SK-N-SH treated with all-trans-retinoic acid at 6 μM for 48 hours (cell line): ENCODE results near the gene SPINK4.

Experiments used
- ARNTL ChIP-seq: fragments of 450-650 bp; formaldehyde crosslinking; IDR thresholded peaks from 2 replicates; pipeline ENCODE4 v1.5.0; 2020; ENCODE audit warnings: low read depth, mild to moderate bottlenecking, moderate library complexity, borderline replicate concordance
- BACH2 ChIP-seq: fragments of 250-450 bp; sonication (Bioruptor Pico); IDR thresholded peaks from 2 replicates; pipeline ENCODE4 v1.9.0; 2021; ENCODE audit warnings: mild to moderate bottlenecking, borderline replicate concordance
- CREB5 ChIP-seq: fragments of 250-450 bp; sonication (Bioruptor Pico); IDR thresholded peaks from 2 replicates; pipeline ENCODE4 v1.5.1; 2020; ENCODE audit warnings: low read depth, mild to moderate bottlenecking, moderate library complexity
- ZNF565 ChIP-seq: fragments of 450-650 bp; formaldehyde crosslinking; conservative IDR thresholded peaks from 2 replicates; pipeline ENCODE4 v1.5.0; 2020; ENCODE audit warnings: low read depth, mild to moderate bottlenecking, moderate library complexity
- TF ChIP-seq, protein P1 (sequence below): fragments of 250-450 bp; sonication (Bioruptor Pico); IDR thresholded peaks from 2 replicates; pipeline ENCODE4 v1.8.0; 2020; ENCODE audit warnings: mild to moderate bottlenecking, moderate library complexity, borderline replicate concordance
- TF ChIP-seq, protein P2 (sequence below): fragments of 250-450 bp; sonication (Bioruptor Pico); IDR thresholded peaks from 2 replicates; pipeline ENCODE4 v1.8.0; 2021; ENCODE audit warnings: low read depth, mild to moderate bottlenecking, moderate library complexity, borderline replicate concordance

DNA sequence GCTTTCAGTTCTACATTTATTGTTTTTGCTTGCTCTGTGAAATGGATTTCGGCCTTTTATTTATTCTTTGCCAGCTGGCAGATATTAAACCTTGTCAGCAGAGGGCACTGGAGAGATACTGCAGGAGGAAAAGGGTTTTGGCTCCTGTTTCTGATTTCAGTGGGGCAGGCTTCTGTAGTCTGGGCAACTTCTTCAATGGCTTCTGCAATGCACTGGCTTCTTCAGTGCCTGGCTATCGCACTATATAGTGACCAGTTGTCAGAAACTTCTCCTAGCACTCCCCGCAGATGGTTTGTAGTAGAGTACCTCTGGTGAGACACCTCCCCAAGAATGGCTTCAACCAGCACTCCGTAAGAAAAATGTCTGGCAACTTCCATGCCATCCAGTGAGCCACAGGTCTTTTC lies 47.1 kb downstream of the SPINK4 start:
- TF ChIP-seq ZNF565 (CRISPR knock-in tag): no peak
- TF ChIP-seq, protein P1, sequence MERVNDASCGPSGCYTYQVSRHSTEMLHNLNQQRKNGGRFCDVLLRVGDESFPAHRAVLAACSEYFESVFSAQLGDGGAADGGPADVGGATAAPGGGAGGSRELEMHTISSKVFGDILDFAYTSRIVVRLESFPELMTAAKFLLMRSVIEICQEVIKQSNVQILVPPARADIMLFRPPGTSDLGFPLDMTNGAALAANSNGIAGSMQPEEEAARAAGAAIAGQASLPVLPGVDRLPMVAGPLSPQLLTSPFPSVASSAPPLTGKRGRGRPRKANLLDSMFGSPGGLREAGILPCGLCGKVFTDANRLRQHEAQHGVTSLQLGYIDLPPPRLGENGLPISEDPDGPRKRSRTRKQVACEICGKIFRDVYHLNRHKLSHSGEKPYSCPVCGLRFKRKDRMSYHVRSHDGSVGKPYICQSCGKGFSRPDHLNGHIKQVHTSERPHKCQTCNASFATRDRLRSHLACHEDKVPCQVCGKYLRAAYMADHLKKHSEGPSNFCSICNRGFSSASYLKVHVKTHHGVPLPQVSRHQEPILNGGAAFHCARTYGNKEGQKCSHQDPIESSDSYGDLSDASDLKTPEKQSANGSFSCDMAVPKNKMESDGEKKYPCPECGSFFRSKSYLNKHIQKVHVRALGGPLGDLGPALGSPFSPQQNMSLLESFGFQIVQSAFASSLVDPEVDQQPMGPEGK (CRISPR knock-in tag): no peak
- TF ChIP-seq ARNTL (CRISPR knock-in tag): no peak
- TF ChIP-seq CREB5: no peak
- no peak for TF ChIP-seq BACH2
- TF ChIP-seq, protein P2, sequence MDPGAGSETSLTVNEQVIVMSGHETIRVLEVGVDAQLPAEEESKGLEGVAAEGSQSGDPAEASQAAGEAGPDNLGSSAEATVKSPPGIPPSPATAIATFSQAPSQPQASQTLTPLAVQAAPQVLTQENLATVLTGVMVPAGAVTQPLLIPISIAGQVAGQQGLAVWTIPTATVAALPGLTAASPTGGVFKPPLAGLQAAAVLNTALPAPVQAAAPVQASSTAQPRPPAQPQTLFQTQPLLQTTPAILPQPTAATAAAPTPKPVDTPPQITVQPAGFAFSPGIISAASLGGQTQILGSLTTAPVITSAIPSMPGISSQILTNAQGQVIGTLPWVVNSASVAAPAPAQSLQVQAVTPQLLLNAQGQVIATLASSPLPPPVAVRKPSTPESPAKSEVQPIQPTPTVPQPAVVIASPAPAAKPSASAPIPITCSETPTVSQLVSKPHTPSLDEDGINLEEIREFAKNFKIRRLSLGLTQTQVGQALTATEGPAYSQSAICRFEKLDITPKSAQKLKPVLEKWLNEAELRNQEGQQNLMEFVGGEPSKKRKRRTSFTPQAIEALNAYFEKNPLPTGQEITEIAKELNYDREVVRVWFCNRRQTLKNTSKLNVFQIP: no peak
